WTC11 (cell line): Measurements from ENCODE around the gene PLCB2. TPM values are rescaled to one million over a fixed set of nuclear protein-coding genes. Genes with fewer than 3 reads are reported as not detected.
A peak's percentile ranks its signal among the peaks of the same experiment; 100 is the strongest.

Experiments
- ATAC-seq: fragments of 200-7000 bp; cut with Tn5 transposase; 2 replicates; pipeline ENCODE4 v1.10.0; 2021; ENCODE audit warnings: mild to moderate bottlenecking, moderate library complexity
- CTCF ChIA-PET: fragments of 300-600 bp; sonication (Branson Sonifier 250); formaldehyde crosslinking; loops from one replicate; lab custom pipeline; 2021; ENCODE audit warnings: antibody characterized with exemption; lab: Charles Lee
- POLR2A ChIA-PET: fragments of 350-600 bp; sonication (Branson Sonifier 250); formaldehyde crosslinking; loops from one replicate; lab custom pipeline; 2021; ENCODE audit warnings: antibody characterized with exemption; lab: Charles Lee
- DNase-seq: peaks from one replicate; pipeline ENCODE4 v3.0.0; 2021; ENCODE audit warnings: low spot score
- H3K27ac Mint-ChIP-seq: 2 replicates; pipeline ENCODE4 v1.8.0; 2021; ENCODE audit warnings: mixed read lengths
- H3K27me3 Mint-ChIP-seq: 2 replicates; pipeline ENCODE4 v1.8.0; 2021; ENCODE audit warnings: low read depth, mild to moderate bottlenecking, moderate library complexity, mixed read lengths
- H3K36me3 Mint-ChIP-seq: 2 replicates; pipeline ENCODE4 v1.8.0; 2021; ENCODE audit warnings: mixed read lengths
- H3K4me1 Mint-ChIP-seq: 2 replicates; pipeline ENCODE4 v1.8.0; 2022; ENCODE audit warnings: mixed read lengths
- H3K4me3 Mint-ChIP-seq: 2 replicates; pipeline ENCODE4 v1.8.0; 2021; ENCODE audit warnings: mild to moderate bottlenecking, moderate library complexity, mixed read lengths
- H3K9me3 Mint-ChIP-seq: 2 replicates; pipeline ENCODE4 v1.8.0; 2021; ENCODE audit warnings: mixed read lengths
- ELF4 ChIP-seq: sonication (generic); formaldehyde crosslinking; IDR thresholded peaks from 2 replicates; pipeline ENCODE4 v1.8.1; 2022; ENCODE audit warnings: low read depth, mild to moderate bottlenecking, moderate library complexity, missing genetic modification reagents
- ETV6 ChIP-seq: sonication (generic); formaldehyde crosslinking; IDR thresholded peaks from 2 replicates; pipeline ENCODE4 v1.8.1; 2022; ENCODE audit warnings: mild to moderate bottlenecking, missing genetic modification reagents
- FOXK1 ChIP-seq: sonication (generic); formaldehyde crosslinking; IDR thresholded peaks from 2 replicates; pipeline ENCODE4 v1.8.0; 2022; ENCODE audit warnings: mild to moderate bottlenecking, moderate library complexity, missing genetic modification reagents
- KAT7 ChIP-seq: sonication (generic); formaldehyde crosslinking; IDR thresholded peaks from 2 replicates; pipeline ENCODE4 v1.8.1; 2023; ENCODE audit warnings: missing genetic modification reagents, mild to moderate bottlenecking, borderline replicate concordance
- NFE2L1 ChIP-seq: sonication (generic); formaldehyde crosslinking; IDR thresholded peaks from 2 replicates; pipeline ENCODE4 v1.8.1; 2023; ENCODE audit warnings: missing genetic modification reagents
- NFYB ChIP-seq: sonication (generic); formaldehyde crosslinking; conservative IDR thresholded peaks from 2 replicates; pipeline ENCODE4 v1.8.0; 2022; ENCODE audit warnings: low read depth, missing genetic modification reagents
- NR1H2 ChIP-seq: sonication (generic); formaldehyde crosslinking; IDR thresholded peaks from 2 replicates; pipeline ENCODE4 v1.9.0; 2021; ENCODE audit warnings: mild to moderate bottlenecking, moderate library complexity, missing genetic modification reagents
- SMAD3 ChIP-seq: sonication (generic); formaldehyde crosslinking; IDR thresholded peaks from 2 replicates; pipeline ENCODE4 v1.8.0; 2022; ENCODE audit warnings: missing genetic modification reagents, mild to moderate bottlenecking, borderline replicate concordance
- SOX15 ChIP-seq: fragments of 250-450 bp; sonication (Bioruptor Pico); IDR thresholded peaks from 2 replicates; pipeline ENCODE4 v1.9.0; 2021; ENCODE audit warnings: mild to moderate bottlenecking
- SP1 ChIP-seq: sonication (generic); formaldehyde crosslinking; conservative IDR thresholded peaks from 2 replicates; pipeline ENCODE4 v1.8.1; 2022; ENCODE audit warnings: missing genetic modification reagents
- TEAD1 ChIP-seq: sonication (generic); formaldehyde crosslinking; IDR thresholded peaks from 2 replicates; pipeline ENCODE4 v1.8.0; 2022; ENCODE audit warnings: mild to moderate bottlenecking, missing genetic modification reagents
- TP53 ChIP-seq: sonication (generic); formaldehyde crosslinking; IDR thresholded peaks from 2 replicates; pipeline ENCODE4 v1.8.1; 2023; ENCODE audit warnings: mild to moderate bottlenecking, missing genetic modification reagents
- ZBTB21 ChIP-seq: sonication (generic); formaldehyde crosslinking; IDR thresholded peaks from 2 replicates; pipeline ENCODE4 v1.8.1; 2023; ENCODE audit warnings: mild to moderate bottlenecking, missing genetic modification reagents, borderline replicate concordance
- ZNF232 ChIP-seq: sonication (generic); formaldehyde crosslinking; IDR thresholded peaks from 2 replicates; pipeline ENCODE4 v1.8.0; 2022; ENCODE audit warnings: mild to moderate bottlenecking, missing genetic modification reagents
- total RNA-seq: library from RNA; stranded (reverse); gene quantifications from 3 replicates; pipeline ENCODE4 v1.2.3, GENCODE V29; 2021
- TF ChIP-seq, protein P1 (sequence below): sonication (generic); formaldehyde crosslinking; IDR thresholded peaks from 2 replicates; pipeline ENCODE4 v1.8.0; 2022; ENCODE audit warnings: mild to moderate bottlenecking, missing genetic modification reagents
- TF ChIP-seq, protein P2 (sequence below): sonication (generic); formaldehyde crosslinking; IDR thresholded peaks from 2 replicates; pipeline ENCODE4 v1.8.1; 2023; ENCODE audit warnings: mild to moderate bottlenecking, missing genetic modification reagents, moderate library complexity
- TF ChIP-seq, protein P3 (sequence below): sonication (generic); formaldehyde crosslinking; IDR thresholded peaks from 2 replicates; pipeline ENCODE4 v1.8.1; 2023; ENCODE audit warnings: mild to moderate bottlenecking, missing genetic modification reagents, borderline replicate concordance
- TF ChIP-seq, protein P4 (sequence below): sonication (generic); formaldehyde crosslinking; IDR thresholded peaks from 2 replicates; pipeline ENCODE4 v1.8.0; 2022; ENCODE audit warnings: missing genetic modification reagents
- TF ChIP-seq, protein P5 (sequence below): sonication (generic); formaldehyde crosslinking; IDR thresholded peaks from 2 replicates; pipeline ENCODE4 v1.8.0; 2022; ENCODE audit warnings: mild to moderate bottlenecking, missing genetic modification reagents

The PLCB2 gene
- total RNA-seq, 1 experiment from 2014 or later = 15.2 TPM

DNA sequence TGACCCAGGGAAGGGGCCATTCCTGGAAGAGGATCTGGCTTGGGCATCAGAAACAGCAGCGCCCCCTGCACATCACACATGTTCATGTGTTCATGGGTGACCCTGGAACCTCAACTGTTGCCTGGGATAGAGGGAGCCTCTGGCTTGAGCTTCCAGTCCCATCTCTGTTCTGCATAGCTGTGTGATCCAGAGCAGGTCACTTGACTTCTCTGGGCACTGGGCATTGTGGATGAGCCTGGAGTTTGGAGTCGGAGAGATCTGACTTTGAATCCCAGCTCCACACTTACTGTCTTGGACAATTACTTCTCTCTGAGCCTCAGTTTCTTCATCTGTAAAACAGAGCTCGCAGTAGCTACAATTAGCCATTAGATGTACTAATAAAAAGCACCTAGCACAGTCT lies 53.3 kb downstream of the PLCB2 start:
- H3K36me3 Mint-ChIP-seq = no peaks in the 10 kb centered on the region
- H3K4me3 Mint-ChIP-seq = 0 out of 2 replicates have a peak overlapping the region, but pooled peaks have one; percentile 73
- no peak overlapping the region for H3K27ac Mint-ChIP-seq
- no peaks in the 10 kb centered on the region for H3K9me3 Mint-ChIP-seq
- ChIA-PET CTCF (interaction anchor here (0.8 to 15.1 kb wide), 7 partner anchors 10 to 69 kb away, joined by 4 to 224 read pairs (median 7); partner anchors contain the start of genes INAFM2 and PAK6), POLR2A (interaction anchor here (0.7 kb wide), 1 partner anchor 207 kb away, joined by 3 read pairs; no protein-coding TSS in a partner anchor)
- H3K27me3 Mint-ChIP-seq = peaks cover 38% of the 10 kb centered on the region
- peaks cover 33% of the 10 kb centered on the region for H3K4me1 Mint-ChIP-seq
- ATAC-seq = no peak
- TF ChIP-seq NFYB (CRISPR knock-in tag) = no peak
- TF ChIP-seq ELF4 (CRISPR knock-in tag) = no peak
- no peak for TF ChIP-seq NR1H2 (CRISPR knock-in tag)
- TF ChIP-seq, protein P1, sequence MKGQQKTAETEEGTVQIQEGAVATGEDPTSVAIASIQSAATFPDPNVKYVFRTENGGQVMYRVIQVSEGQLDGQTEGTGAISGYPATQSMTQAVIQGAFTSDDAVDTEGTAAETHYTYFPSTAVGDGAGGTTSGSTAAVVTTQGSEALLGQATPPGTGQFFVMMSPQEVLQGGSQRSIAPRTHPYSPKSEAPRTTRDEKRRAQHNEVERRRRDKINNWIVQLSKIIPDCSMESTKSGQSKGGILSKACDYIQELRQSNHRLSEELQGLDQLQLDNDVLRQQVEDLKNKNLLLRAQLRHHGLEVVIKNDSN = no peak
- TF ChIP-seq, protein P2, sequence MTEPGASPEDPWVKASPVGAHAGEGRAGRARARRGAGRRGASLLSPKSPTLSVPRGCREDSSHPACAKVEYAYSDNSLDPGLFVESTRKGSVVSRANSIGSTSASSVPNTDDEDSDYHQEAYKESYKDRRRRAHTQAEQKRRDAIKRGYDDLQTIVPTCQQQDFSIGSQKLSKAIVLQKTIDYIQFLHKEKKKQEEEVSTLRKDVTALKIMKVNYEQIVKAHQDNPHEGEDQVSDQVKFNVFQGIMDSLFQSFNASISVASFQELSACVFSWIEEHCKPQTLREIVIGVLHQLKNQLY (CRISPR knock-in tag) = no peak
- TF ChIP-seq, all 79 proteins: peak for 0
- no peak for DNase-seq

DNA sequence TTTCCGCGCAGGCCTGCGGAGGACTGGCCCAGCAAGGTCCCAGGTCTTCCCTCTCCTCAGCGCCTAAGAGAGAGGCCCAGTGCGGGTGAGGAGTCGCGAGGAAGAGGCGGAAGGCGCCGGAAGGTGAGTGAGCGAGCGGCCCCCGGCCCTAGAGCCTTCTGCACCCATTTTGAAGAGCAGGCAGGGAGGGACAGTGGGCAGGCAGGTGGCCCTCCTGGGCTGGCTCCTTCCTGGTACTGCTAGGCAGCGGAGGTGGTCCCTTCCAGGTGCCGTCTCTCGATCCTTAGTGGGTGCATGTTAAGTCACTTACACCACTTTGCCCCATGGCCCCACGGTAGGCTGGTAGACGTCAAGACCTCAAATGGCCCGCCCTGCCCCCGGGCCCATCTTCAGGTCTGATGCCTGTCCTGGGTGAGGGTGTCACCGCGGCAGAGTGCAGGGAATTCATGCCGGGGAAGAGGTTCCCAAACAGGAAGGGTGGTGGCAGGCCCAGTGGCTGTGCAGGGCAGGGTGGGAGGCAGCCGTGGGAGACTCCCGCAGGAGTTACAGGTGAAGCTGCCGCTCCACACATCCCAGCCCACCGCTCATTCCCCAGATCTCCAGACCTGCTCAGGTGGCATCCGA lies 54.5 kb downstream of the PLCB2 start:
- H3K27me3 Mint-ChIP-seq = peaks cover 38% of the 10 kb centered on the region
- no peaks in the 10 kb centered on the region for H3K36me3 Mint-ChIP-seq
- TF ChIP-seq ZBTB21 (CRISPR knock-in tag) (no peak), NFE2L1 (no peak), KAT7 (CRISPR knock-in tag) (0 out of 2 replicates have a peak, but pooled peaks have one; percentile 26), ZNF232 (CRISPR knock-in tag) (no peak), SP1 (no peak)
- TF ChIP-seq, protein P3, sequence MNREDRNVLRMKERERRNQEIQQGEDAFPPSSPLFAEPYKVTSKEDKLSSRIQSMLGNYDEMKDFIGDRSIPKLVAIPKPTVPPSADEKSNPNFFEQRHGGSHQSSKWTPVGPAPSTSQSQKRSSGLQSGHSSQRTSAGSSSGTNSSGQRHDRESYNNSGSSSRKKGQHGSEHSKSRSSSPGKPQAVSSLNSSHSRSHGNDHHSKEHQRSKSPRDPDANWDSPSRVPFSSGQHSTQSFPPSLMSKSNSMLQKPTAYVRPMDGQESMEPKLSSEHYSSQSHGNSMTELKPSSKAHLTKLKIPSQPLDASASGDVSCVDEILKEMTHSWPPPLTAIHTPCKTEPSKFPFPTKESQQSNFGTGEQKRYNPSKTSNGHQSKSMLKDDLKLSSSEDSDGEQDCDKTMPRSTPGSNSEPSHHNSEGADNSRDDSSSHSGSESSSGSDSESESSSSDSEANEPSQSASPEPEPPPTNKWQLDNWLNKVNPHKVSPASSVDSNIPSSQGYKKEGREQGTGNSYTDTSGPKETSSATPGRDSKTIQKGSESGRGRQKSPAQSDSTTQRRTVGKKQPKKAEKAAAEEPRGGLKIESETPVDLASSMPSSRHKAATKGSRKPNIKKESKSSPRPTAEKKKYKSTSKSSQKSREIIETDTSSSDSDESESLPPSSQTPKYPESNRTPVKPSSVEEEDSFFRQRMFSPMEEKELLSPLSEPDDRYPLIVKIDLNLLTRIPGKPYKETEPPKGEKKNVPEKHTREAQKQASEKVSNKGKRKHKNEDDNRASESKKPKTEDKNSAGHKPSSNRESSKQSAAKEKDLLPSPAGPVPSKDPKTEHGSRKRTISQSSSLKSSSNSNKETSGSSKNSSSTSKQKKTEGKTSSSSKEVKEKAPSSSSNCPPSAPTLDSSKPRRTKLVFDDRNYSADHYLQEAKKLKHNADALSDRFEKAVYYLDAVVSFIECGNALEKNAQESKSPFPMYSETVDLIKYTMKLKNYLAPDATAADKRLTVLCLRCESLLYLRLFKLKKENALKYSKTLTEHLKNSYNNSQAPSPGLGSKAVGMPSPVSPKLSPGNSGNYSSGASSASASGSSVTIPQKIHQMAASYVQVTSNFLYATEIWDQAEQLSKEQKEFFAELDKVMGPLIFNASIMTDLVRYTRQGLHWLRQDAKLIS = no peak
- ChIA-PET POLR2A (no interaction called here), CTCF (interaction anchor here (0.7 to 15.1 kb wide), 8 partner anchors 13 to 56 kb away, joined by 3 to 224 read pairs (median 6); partner anchors contain the start of gene PAK6)
- H3K27ac Mint-ChIP-seq = no peak overlapping the region
- peaks cover 24% of the 10 kb centered on the region for H3K4me1 Mint-ChIP-seq
- peak; percentile 27; the same call in 1 of the 2 replicates for ATAC-seq
- DNase-seq = no peak
- H3K9me3 Mint-ChIP-seq = no peaks in the 10 kb centered on the region
- peak overlapping the region; percentile 73 for H3K4me3 Mint-ChIP-seq

DNA sequence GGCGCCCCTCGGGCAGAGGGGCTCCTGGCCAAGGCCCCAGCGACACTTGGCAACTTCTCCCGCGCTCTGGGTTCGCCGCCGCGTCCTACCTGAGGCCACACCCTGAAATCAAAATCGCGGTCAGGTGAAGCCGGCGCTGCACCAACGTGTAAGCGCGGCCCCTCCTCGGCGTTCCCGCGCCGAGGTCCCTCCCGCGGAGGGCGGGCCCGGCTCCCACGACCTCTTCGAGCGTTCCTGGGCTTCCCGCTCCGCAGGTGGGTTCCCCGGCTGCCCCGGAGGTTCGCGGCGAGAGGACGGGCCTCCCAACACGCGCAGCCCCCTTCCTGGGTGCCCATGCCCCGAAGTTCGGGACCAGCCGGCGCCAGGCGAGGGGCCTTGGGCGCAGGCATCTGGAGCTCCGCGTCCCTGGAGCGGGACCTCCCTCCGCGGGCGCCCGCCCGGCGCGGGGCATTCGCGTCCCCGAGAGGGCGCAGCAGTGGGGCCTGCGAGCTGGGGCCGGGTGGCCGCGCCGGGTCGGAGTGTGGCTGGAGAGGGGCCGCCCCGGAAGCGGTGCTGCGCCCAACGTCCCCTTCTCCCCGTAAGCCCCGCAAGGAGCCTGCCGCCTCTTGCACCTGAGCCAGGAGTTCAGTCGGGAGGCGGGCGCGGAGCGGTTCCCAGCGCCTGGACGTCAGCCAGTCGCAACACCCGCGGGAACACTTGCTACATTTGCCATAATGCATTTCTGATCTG lies 55.1 kb downstream of the PLCB2 start:
- H3K4me1 Mint-ChIP-seq = peaks cover 18% of the 10 kb centered on the region
- ChIA-PET POLR2A (no interaction called here), CTCF (interaction anchor here (0.7 to 15.1 kb wide), 6 partner anchors 12 to 496 kb away, joined by 3 to 224 read pairs (median 8); partner anchors contain the start of gene PAK6)
- H3K9me3 Mint-ChIP-seq = no peaks in the 10 kb centered on the region
- peak overlapping the region; percentile 73 for H3K4me3 Mint-ChIP-seq
- H3K36me3 Mint-ChIP-seq = no peaks in the 10 kb centered on the region
- H3K27ac Mint-ChIP-seq = no peak overlapping the region
- peak; percentile 68 for DNase-seq
- H3K27me3 Mint-ChIP-seq = peaks cover 38% of the 10 kb centered on the region
- ATAC-seq = peak; percentile 70
- TF ChIP-seq NFE2L1 (no peak; the same call in 1 of the 2 replicates), SOX15 (CRISPR knock-in tag) (no peak), ETV6 (CRISPR knock-in tag) (peak; percentile 63; the same call in 1 of the 2 replicates), ELF4 (CRISPR knock-in tag) (peak; percentile 46; the same call in 1 of the 2 replicates), FOXK1 (CRISPR knock-in tag) (peak; percentile 37), SMAD3 (CRISPR knock-in tag) (peak; percentile 45; the same call in 1 of the 2 replicates), TEAD1 (CRISPR knock-in tag) (0 out of 2 replicates have a peak, but pooled peaks have one; percentile 51), TP53 (CRISPR knock-in tag) (peak; percentile 59)
- TF ChIP-seq, protein P4, sequence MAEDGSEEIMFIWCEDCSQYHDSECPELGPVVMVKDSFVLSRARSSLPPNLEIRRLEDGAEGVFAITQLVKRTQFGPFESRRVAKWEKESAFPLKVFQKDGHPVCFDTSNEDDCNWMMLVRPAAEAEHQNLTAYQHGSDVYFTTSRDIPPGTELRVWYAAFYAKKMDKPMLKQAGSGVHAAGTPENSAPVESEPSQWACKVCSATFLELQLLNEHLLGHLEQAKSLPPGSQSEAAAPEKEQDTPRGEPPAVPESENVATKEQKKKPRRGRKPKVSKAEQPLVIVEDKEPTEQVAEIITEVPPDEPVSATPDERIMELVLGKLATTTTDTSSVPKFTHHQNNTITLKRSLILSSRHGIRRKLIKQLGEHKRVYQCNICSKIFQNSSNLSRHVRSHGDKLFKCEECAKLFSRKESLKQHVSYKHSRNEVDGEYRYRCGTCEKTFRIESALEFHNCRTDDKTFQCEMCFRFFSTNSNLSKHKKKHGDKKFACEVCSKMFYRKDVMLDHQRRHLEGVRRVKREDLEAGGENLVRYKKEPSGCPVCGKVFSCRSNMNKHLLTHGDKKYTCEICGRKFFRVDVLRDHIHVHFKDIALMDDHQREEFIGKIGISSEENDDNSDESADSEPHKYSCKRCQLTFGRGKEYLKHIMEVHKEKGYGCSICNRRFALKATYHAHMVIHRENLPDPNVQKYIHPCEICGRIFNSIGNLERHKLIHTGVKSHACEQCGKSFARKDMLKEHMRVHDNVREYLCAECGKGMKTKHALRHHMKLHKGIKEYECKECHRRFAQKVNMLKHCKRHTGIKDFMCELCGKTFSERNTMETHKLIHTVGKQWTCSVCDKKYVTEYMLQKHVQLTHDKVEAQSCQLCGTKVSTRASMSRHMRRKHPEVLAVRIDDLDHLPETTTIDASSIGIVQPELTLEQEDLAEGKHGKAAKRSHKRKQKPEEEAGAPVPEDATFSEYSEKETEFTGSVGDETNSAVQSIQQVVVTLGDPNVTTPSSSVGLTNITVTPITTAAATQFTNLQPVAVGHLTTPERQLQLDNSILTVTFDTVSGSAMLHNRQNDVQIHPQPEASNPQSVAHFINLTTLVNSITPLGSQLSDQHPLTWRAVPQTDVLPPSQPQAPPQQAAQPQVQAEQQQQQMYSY (CRISPR knock-in tag) = no peak
- TF ChIP-seq, protein P5, sequence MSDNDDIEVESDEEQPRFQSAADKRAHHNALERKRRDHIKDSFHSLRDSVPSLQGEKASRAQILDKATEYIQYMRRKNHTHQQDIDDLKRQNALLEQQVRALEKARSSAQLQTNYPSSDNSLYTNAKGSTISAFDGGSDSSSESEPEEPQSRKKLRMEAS = peak; percentile 72
- TF ChIP-seq, protein P1 = peak; percentile 46; the same call in 1 of the 2 replicates
